IPS-18c (cell line): ENCODE data around the gene AP3B1.

Source experiments
- H3K4me3 ChIP-seq: 2 replicates; pipeline ENCODE4 v1.7.0; 2013; ENCODE audit warnings: low read depth, mild to moderate bottlenecking, low read length, moderate library complexity; ENCODE audit not compliant: insufficient read depth
- H3K9me3 ChIP-seq: one replicate; pipeline ENCODE4 v1.6.1; 2013; ENCODE audit warnings: mild to moderate bottlenecking, low read length, moderate library complexity; ENCODE audit not compliant: control insufficient read depth, insufficient read depth

AP3B1 gene

GRCh38 chr5:78295035-78295961, 800 bp upstream of the AP3B1 start:
- Histone ChIP-seq H3K4me3 (peak overlapping the region; percentile 96), H3K9me3 (peaks cover 2% of the 10 kb centered on the region)

GRCh38 chr5:78293851-78294247, 649 bp downstream of the AP3B1 start:
- H3K4me3 ChIP-seq, result peak overlapping the region; percentile 96
- H3K9me3 ChIP-seq, result peaks cover 2% of the 10 kb centered on the region

GRCh38 chr5:78291687-78292086, 2.8 kb downstream of the AP3B1 start:
- peaks cover 2% of the 10 kb centered on the region for H3K9me3 ChIP-seq
- no peak overlapping the region for H3K4me3 ChIP-seq

GRCh38 chr5:78289911-78290310, 4.6 kb downstream of the AP3B1 start:
- Histone ChIP-seq H3K9me3 (peaks cover 2% of the 10 kb centered on the region), H3K4me3 (no peak overlapping the region)

GRCh38 chr5:78288246-78288645, 6.3 kb downstream of the AP3B1 start:
- Histone ChIP-seq H3K4me3 (no peak overlapping the region), H3K9me3 (no peaks in the 10 kb centered on the region)

GRCh38 chr5:78287833-78288232, 6.7 kb downstream of the AP3B1 start:
- H3K4me3 ChIP-seq, result no peak overlapping the region
- no peaks in the 10 kb centered on the region for H3K9me3 ChIP-seq

- Histone ChIP-seq H3K9me3 (no peaks in the 10 kb centered on the region), H3K4me3 (no peak overlapping the region)
Measured at GRCh38 chr5:78287169-78287568, 7.3 kb downstream of the AP3B1 start.

- Histone ChIP-seq H3K9me3 (no peaks in the 10 kb centered on the region), H3K4me3 (no peak overlapping the region)
Measured at GRCh38 chr5:78286290-78286689, 8.2 kb downstream of the AP3B1 start.

- H3K9me3 ChIP-seq, result no peaks in the 10 kb centered on the region
Measured at GRCh38 chr5:78283802-78284201, 10.7 kb downstream of the AP3B1 start.

GRCh38 chr5:78283105-78283504, 11.4 kb downstream of the AP3B1 start:
- Histone ChIP-seq H3K9me3 (no peaks in the 10 kb centered on the region), H3K4me3 (no peak overlapping the region)

More at GRCh38 chr5:78283802-78284201, 10.7 kb downstream of the AP3B1 start:
- H3K4me3 ChIP-seq, result no peak overlapping the region

GRCh38 chr5:78280261-78280660, 14.2 kb downstream of the AP3B1 start:
- no peak overlapping the region for H3K4me3 ChIP-seq
- H3K9me3 ChIP-seq, result no peaks in the 10 kb centered on the region

- no peaks in the 10 kb centered on the region for H3K9me3 ChIP-seq
- H3K4me3 ChIP-seq, result no peak overlapping the region
Measured at GRCh38 chr5:78279194-78279593, 15.3 kb downstream of the AP3B1 start.

GRCh38 chr5:78277715-78278114, 16.8 kb downstream of the AP3B1 start:
- H3K4me3 ChIP-seq, result no peak overlapping the region
- no peaks in the 10 kb centered on the region for H3K9me3 ChIP-seq

GRCh38 chr5:78275998-78276543, 18.4 kb downstream of the AP3B1 start:
- Histone ChIP-seq H3K4me3 (no peak overlapping the region), H3K9me3 (no peaks in the 10 kb centered on the region)

- no peak overlapping the region for H3K4me3 ChIP-seq
- H3K9me3 ChIP-seq, result no peaks in the 10 kb centered on the region
Measured at GRCh38 chr5:78274540-78275197, 19.8 kb downstream of the AP3B1 start.

GRCh38 chr5:78273436-78273835, 21.1 kb downstream of the AP3B1 start:
- no peaks in the 10 kb centered on the region for H3K9me3 ChIP-seq

GRCh38 chr5:78271766-78272165, 22.7 kb downstream of the AP3B1 start:
- H3K9me3 ChIP-seq, result no peaks in the 10 kb centered on the region
- no peak overlapping the region for H3K4me3 ChIP-seq

More at GRCh38 chr5:78273436-78273835, 21.1 kb downstream of the AP3B1 start:
- H3K4me3 ChIP-seq, result no peak overlapping the region
